Heart left ventricle (tissue), 16 donors: ENCODE measurements around the gene MYOM1. TPM values are rescaled to one million over a fixed set of nuclear protein-coding genes. Genes with fewer than 3 reads are reported as not detected.
A peak's percentile ranks its signal among the peaks of the same experiment; 100 is the strongest.

Experiments
- ATAC-seq, 4 donors: fragments of 200-7000 bp; cut with Tn5 transposase; one replicate each; pipeline ENCODE4 v1.9.1; 2020 to 2022; ENCODE audit warnings: moderate library complexity in 4 of 4, mild to moderate bottlenecking in 3 of 4, moderate number of reproducible peaks in 1 of 4
- DNase-seq, 5 donors: peaks; one replicate each; pipeline ENCODE4 v3.0.0-alpha.2; 2020
- H3K27ac ChIP-seq, 12 donors: fragments of 200-600 bp; sonication (generic) in 4 of 12; one replicate each; pipeline versions ENCODE4 v1.5.0 to v1.8.0; 2016 to 2022; ENCODE audit warnings: mild to moderate bottlenecking in 2 of 12
- H3K27me3 ChIP-seq, 9 donors: fragments of 200-600 bp; sonication (generic) in 2 of 9; one replicate each; pipeline versions ENCODE4 v1.5.1 to v1.8.0; 2016 to 2022; ENCODE audit warnings: mild to moderate bottlenecking in 3 of 9
- H3K36me3 ChIP-seq, 9 donors: fragments of 200-600 bp; sonication (generic) in 2 of 9; one replicate each; pipeline versions ENCODE4 v1.5.0 to v1.8.0; 2018 to 2022; ENCODE audit warnings: mild to moderate bottlenecking in 2 of 9
- H3K4me1 ChIP-seq, 12 donors: fragments of 200-600 bp; sonication (generic) in 4 of 12; one replicate each; pipeline versions ENCODE4 v1.5.0 to v1.8.0; 2016 to 2022; ENCODE audit warnings: mild to moderate bottlenecking in 3 of 12
- H3K4me3 ChIP-seq, 12 donors: fragments of 200-600 bp; sonication (generic) in 4 of 12; one replicate each; pipeline versions ENCODE4 v1.5.0 to v1.8.0; 2017 to 2022; ENCODE audit warnings: mild to moderate bottlenecking in 9 of 12, moderate library complexity in 4 of 12
- H3K9me3 ChIP-seq, 12 donors: fragments of 200-600 bp; sonication (generic) in 4 of 12; one replicate each; pipeline versions ENCODE4 v1.5.0 to v1.8.0; 2016 to 2022; ENCODE audit warnings: mild to moderate bottlenecking in 1 of 12
- POLR2A ChIP-seq, 2 donors: fragments of 450-650 bp; IDR thresholded peaks; one replicate each; pipeline ENCODE4 v1.6.1; 2017; ENCODE audit warnings: antibody characterized with exemption in 2 of 2, mild to moderate bottlenecking in 2 of 2, moderate library complexity in 2 of 2
- WGBS, 4 donors: extraction: QIAGEN DNeasy Blood & Tissue Kit in 2 of 4; methylation state at CpG; one replicate each; pipeline versions ENCODE4 v1.1.5 to v1.1.7; 2013 to 2018; 5-methylcytosine and 5-hydroxymethylcytosine counted together
- intact Hi-C, 10 donors: fragments of 100-400 bp; cut with DNase I; formaldehyde crosslinking; loops; one replicate each; pipeline versions ENCODE4 v1.11.1 to v1.14.2; 2022
- polyA plus RNA-seq, 2 donors: library from polyadenylated mRNA; stranded (reverse); fragments of 200-250 nt; gene quantifications; one replicate each; pipeline ENCODE4 v1.2.3, GENCODE V29; 2013
- total RNA-seq, 9 donors: library from RNA; depleted of rRNA in 2 of 9; stranded (reverse); fragments of >200 nt in 2 of 9; fragmentation: NEBNext Ultra II Directional in 3 of 9; extraction: Animal tissue kit (Norgen Biotek cat#: 25700) in 3 of 9; gene quantifications; one replicate each; pipeline versions ENCODE4 v1.1.0 to v1.2.4, GENCODE V29; 2016 to 2023
- TF ChIP-seq, protein P1 (sequence below), 12 donors: fragments of 200-600 bp; sonication (generic) in 4 of 12; IDR thresholded peaks; one replicate each; pipeline versions ENCODE4 v1.5.0 to v1.8.0; 2018 to 2022; ENCODE audit warnings: antibody characterized with exemption in 12 of 12, mild to moderate bottlenecking in 5 of 12
- donor health status: ischemic (EF 13 %, LVEDD 7.1; RV severe dilation, severe dysfunction).
- donor health status: healthy with polysubstance abuse.
- donor health status: DM: no; HTN: yes; CAD: no.
- donor health status: DM: no; HTN: no; CAD: no.
- donor health status: ischemic (EF 25% LVEDD 6.9; RV normal size, moderate dysfunction).
- donor health status: ischemic (EF 25% LVEDD 5.7; RV mildly dilated, moderate dysfunction).
- donor health status: healthy.
- donor health status: DM: yes; HTN: yes; CAD: no.
- donor health status: ischemic (EF 35%, LVEDD 5.7; RV mildly dilated, moderate dysfunction).
- donor health status: nonischemic (EF 11% LVEDD 7.7; RV severe dilation, severe dysfunction).
- donor health status: DM: yes; HTN: yes; CAD: no.
- donor health status: PGD.
- donor health status: ischemic (EF 29% LVEDD 5.4; RV normal size, mild dysfunction).
- donor health status: nonischemic (EF 23%, LVEDD 6.1; RV moderate dilation, normal function).

Gene MYOM1
- total and polyA plus RNA-seq, 11 donors: 112 to 1,344 (median 801) TPM

GRCh38 chr18:3257627-3258120 lies 37.9 kb upstream of the MYOM1 start:
- DNase-seq (no peak), ATAC-seq (no peak)
- WGBS, 4 donors: 81 to 88% (median 87%) methylated on average over 2 of the region's 2 CpGs
- peaks cover 3 to 68% (median 61%) of the 10 kb centered on the region in 9 donors for H3K36me3 ChIP-seq
- TF ChIP-seq, protein P1, sequence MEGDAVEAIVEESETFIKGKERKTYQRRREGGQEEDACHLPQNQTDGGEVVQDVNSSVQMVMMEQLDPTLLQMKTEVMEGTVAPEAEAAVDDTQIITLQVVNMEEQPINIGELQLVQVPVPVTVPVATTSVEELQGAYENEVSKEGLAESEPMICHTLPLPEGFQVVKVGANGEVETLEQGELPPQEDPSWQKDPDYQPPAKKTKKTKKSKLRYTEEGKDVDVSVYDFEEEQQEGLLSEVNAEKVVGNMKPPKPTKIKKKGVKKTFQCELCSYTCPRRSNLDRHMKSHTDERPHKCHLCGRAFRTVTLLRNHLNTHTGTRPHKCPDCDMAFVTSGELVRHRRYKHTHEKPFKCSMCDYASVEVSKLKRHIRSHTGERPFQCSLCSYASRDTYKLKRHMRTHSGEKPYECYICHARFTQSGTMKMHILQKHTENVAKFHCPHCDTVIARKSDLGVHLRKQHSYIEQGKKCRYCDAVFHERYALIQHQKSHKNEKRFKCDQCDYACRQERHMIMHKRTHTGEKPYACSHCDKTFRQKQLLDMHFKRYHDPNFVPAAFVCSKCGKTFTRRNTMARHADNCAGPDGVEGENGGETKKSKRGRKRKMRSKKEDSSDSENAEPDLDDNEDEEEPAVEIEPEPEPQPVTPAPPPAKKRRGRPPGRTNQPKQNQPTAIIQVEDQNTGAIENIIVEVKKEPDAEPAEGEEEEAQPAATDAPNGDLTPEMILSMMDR (IDR thresholded peaks at IDR 0.05): no peak
- TF ChIP-seq POLR2A (IDR thresholded peaks at IDR 0.05): no peak
- intact Hi-C loops: no loop called here
- peaks cover 0 to 86% (median 18%) of the 10 kb centered on the region in 12 donors for H3K4me1 ChIP-seq
- H3K9me3 ChIP-seq: no peaks in the 10 kb centered on the region
- H3K27me3 ChIP-seq: no peaks in the 10 kb centered on the region
- H3K27ac ChIP-seq: peak overlapping the region; percentile 24 to 100 (median 99)
- peak overlapping the region in 6 of 12 donors; percentile 49 to 94 (median 63) for H3K4me3 ChIP-seq

DNA sequence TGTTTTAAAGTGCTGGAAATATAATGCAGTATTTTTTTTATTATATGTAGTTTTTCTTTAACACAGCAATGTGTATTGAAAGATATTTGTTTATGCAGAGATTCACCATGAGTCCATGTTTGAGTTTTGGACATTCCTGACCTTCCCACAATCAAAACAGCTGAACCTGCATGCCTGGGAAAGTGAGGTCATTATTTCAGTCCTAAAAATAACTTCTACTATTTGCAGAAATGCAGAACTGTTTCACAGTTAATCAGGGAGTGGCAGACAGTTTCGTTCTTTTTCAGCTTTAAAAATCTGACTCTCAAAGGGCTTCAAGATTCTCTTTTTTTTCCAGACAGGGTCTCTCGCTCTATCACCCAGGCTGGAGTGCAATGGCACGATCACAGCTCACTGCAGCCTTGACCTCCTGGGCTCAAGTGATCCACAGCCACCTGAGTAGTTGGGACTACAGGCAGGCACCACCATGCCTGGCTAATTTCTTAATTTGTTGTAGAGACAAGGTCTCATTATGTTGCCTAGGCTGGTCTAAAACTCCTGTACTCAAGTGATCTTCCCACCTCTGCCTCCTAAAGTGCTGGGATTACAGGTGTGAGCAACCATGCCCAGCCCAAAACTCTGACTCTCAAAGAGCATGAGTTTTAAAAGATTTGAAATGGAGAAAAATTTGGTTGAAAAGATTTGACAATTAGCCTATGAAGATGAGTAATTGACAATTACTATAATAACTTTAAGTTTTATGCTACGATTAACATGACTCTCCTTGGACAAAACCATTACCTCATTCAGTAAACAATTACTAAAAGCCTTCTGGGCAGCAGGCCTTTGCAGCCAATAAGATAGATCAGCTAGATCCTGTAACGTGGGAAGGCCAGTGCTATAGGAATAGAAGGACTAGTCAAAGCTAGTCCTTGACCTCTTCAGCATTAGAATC lies 37.2 kb upstream of the MYOM1 start:
- H3K4me3 ChIP-seq: peak overlapping the region in 9 of 12 donors; percentile 49 to 94 (median 73)
- H3K27me3 ChIP-seq: no peaks in the 10 kb centered on the region
- no peak for ATAC-seq
- H3K4me1 ChIP-seq: peaks cover 0 to 92% (median 23%) of the 10 kb centered on the region in 12 donors
- DNase-seq: no peak
- H3K36me3 ChIP-seq: peaks cover 3 to 68% (median 61%) of the 10 kb centered on the region in 9 donors
- WGBS, 4 donors: 36 to 44% (median 38%) methylated on average over 5 of the region's 5 CpGs
- H3K9me3 ChIP-seq: no peaks in the 10 kb centered on the region
- peak in 1 of 2 donors; percentile 12 for TF ChIP-seq POLR2A (IDR thresholded peaks at IDR 0.05)
- TF ChIP-seq, protein P1 (IDR thresholded peaks at IDR 0.05): no peak
- intact Hi-C loops: no loop called here
- H3K27ac ChIP-seq: peak overlapping the region; percentile 36 to 100 (median 100)

DNA sequence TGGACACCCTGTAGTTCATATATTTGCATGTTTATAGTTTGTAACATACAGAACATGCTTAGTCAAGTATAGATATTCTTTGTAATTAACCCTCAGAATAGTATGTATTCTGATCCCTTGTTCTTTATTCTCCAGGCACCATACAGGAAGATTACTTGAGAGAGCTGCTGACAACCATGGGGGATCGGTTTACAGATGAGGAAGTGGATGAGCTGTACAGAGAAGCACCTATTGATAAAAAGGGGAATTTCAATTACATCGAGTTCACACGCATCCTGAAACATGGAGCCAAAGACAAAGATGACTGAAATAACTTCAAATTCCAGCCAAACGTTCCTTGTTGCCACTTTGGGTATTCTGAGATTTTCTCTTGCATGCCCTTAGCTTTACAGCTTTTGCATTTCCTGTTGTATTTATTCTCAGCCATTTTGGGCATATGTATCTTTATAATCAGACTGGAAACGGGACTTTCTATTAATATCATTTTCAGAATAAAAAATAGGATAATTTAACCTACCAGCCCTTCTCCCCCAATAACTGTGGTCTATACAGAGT lies 35.9 kb upstream of the MYOM1 start:
- intact Hi-C loops: no loop called here
- Histone ChIP-seq H3K4me3 (peak overlapping the region in 11 of 12 donors; percentile 8 to 94 (median 72)), H3K4me1 (peaks cover 0 to 99% (median 26%) of the 10 kb centered on the region in 12 donors), H3K36me3 (peaks cover 3 to 68% (median 61%) of the 10 kb centered on the region in 9 donors), H3K27me3 (no peaks in the 10 kb centered on the region), H3K9me3 (no peaks in the 10 kb centered on the region), H3K27ac (peak overlapping the region; percentile 36 to 100 (median 100))
- no peak for ATAC-seq
- DNase-seq: no peak
- no peak for TF ChIP-seq POLR2A (IDR thresholded peaks at IDR 0.05)
- TF ChIP-seq, protein P1 (IDR thresholded peaks at IDR 0.05): no peak
- 32 to 37% (median 35%) methylated on average over 5 of the region's 5 CpGs for whole genome bisulfite sequencing, 4 donors

- Histone ChIP-seq H3K36me3 (peaks cover 3 to 75% (median 68%) of the 10 kb centered on the region in 9 donors), H3K27me3 (no peaks in the 10 kb centered on the region), H3K4me3 (peak overlapping the region in 11 of 12 donors; percentile 8 to 94 (median 72)), H3K9me3 (no peaks in the 10 kb centered on the region), H3K4me1 (peaks cover 0 to 99% (median 32%) of the 10 kb centered on the region in 12 donors), H3K27ac (peak overlapping the region; percentile 6 to 100 (median 100))
- DNase-seq: no peak
- intact Hi-C loops: no loop called here
- no peak for TF ChIP-seq POLR2A (IDR thresholded peaks at IDR 0.05)
- TF ChIP-seq, protein P1 (IDR thresholded peaks at IDR 0.05): no peak
- no peak for ATAC-seq
- WGBS, 4 donors: 42 to 68% (median 60%) methylated on average over 4 of the region's 4 CpGs
Observed at GRCh38 chr18:3254725-3255124, 35.0 kb upstream of the MYOM1 start.
